GM10266 (cell line): ENCODE results near the gene PDCD1.

Source experiments
- DNase-seq: peaks from one replicate; pipeline ENCODE4 v3.0.0; 2012; ENCODE audit errors: extremely low spot score
- CTCF ChIP-seq: IDR thresholded peaks from 2 replicates; pipeline ENCODE4 v1.5.1; 2012; ENCODE audit warnings: mild to moderate bottlenecking, low read depth; ENCODE audit not compliant: control insufficient read depth, insufficient read depth; ENCODE audit errors: missing control alignments

Gene PDCD1

GRCh38 chr2:241817126-241817820 lies 41.4 kb downstream of the PDCD1 start:
- DNase-seq, result peak; percentile 45
- TF ChIP-seq CTCF, result no peak

DNA sequence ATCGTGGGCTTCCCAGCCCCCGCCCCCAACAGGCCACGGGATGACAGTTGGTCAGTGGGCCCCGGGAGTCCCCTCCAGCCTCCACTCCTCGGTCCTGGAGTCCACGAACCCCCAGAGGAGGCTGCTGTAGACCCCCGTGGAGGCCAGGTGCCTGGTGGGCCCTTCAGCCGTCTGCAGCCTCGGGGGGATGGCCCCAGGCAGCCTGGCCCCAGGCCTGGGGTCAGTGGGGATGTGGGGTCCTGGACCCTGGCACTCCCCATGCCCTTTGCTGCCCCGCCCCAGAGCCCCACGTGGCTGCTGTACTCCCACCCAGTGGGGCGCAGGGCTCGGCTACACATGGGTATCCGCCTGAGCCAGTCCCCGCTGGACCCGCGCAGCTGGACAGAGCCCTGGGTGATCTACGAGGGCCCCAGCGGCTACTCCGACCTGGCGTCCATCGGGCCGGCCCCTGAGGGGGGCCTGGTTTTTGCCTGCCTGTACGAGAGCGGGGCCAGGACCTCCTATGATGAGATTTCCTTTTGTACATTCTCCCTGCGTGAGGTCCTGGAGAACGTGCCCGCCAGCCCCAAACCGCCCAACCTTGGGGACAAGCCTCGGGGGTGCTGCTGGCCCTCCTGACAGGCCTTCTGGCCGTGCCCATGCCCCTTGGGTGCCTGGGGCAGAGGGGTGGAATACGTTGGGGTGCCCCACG lies 42.1 kb downstream of the PDCD1 start:
- no peak for TF ChIP-seq CTCF
- DNase-seq, result peak; percentile 7

- peak; percentile 17 for DNase-seq
- TF ChIP-seq CTCF, result no peak
Measured at GRCh38 chr2:241815477-241816430, 42.9 kb downstream of the PDCD1 start.

GRCh38 chr2:241814643-241815476 lies 43.8 kb downstream of the PDCD1 start:
- TF ChIP-seq CTCF, result no peak
- peak; percentile 41 for DNase-seq

DNA sequence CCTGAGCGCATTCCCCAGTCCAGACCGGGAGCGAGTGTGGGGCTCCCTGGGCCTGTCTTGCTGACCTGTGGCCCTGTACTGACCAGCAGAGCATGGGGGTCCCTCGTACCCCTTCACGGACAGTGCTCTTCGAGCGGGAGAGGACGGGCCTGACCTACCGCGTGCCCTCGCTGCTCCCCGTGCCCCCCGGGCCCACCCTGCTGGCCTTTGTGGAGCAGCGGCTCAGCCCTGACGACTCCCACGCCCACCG lies 44.4 kb downstream of the PDCD1 start:
- peak; percentile 8 for DNase-seq
- TF ChIP-seq CTCF, result no peak

DNA sequence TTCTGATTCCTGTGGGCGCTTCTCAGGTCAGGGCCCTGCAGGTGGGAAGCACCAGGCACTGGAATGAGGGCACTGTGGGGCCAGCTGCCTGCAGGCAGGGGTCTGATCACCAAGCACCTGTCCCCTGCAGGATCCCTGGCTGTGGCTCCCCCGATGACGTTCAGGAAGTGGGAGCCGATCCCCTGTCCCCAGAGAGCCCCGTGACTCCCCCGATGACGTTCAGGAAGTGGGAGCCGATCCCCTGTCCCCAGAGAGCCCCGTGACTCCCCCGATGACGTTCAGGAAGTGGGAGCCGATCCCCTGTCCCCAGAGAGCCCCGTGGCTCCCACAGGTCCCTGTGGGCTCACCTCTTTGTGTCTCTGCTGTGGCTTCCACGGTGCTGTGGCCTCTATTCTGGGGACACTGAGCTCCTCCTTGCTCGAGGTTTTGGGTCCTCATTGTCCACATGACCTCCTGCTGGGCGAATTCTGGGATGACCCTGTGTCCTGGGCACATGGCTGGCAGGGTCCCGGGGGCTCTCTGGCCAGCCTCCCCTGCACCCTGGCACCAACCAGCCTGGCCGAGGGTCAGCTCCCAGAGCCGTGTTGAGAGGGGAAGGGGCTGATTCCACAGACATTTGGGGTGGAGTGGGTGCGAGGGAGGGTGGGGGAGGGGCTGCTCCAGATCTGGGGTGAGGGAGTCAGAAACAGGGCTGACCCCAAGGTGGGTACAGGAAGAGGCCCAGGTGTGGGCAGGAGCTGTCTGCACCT lies 44.9 kb downstream of the PDCD1 start:
- TF ChIP-seq CTCF, result no peak
- DNase-seq, result peak; percentile 58
